Measurements from ENCODE around the gene CKLF. TPM values are rescaled to one million over a fixed set of nuclear protein-coding genes. Genes with fewer than 3 reads are reported as not detected.

CKLF gene
- total RNA-seq, 1 donor from 2014 or later = 36.3 TPM

GRCh38 chr16:66508914-66509496 lies 43.4 kb upstream of the CKLF start:
- H3K36me3 Mint-ChIP-seq = peaks cover 9% of the 10 kb centered on the region
- no peaks in the 10 kb centered on the region for H3K9me3 Mint-ChIP-seq
- no peak for DNase-seq (ENCODE audit: extremely low spot score, unreplicated experiment)
- H3K27me3 Mint-ChIP-seq = no peaks in the 10 kb centered on the region
- H3K4me3 Mint-ChIP-seq = no peak overlapping the region
- peaks cover 14% of the 10 kb centered on the region for H3K4me1 Mint-ChIP-seq (ENCODE audit: unreplicated experiment)
- no peak for TF ChIP-seq CTCF (conservative IDR thresholded peaks at IDR 0.05)
- peak overlapping the region; percentile 91 for H3K27ac Mint-ChIP-seq

- H3K36me3 Mint-ChIP-seq = peaks cover 10% of the 10 kb centered on the region
- no peaks in the 10 kb centered on the region for H3K27me3 Mint-ChIP-seq
- TF ChIP-seq CTCF (conservative IDR thresholded peaks at IDR 0.05) = no peak
- H3K4me3 Mint-ChIP-seq = no peak overlapping the region
- no peak overlapping the region for H3K27ac Mint-ChIP-seq
- H3K4me1 Mint-ChIP-seq (ENCODE audit: unreplicated experiment) = peaks cover 14% of the 10 kb centered on the region
- no peaks in the 10 kb centered on the region for H3K9me3 Mint-ChIP-seq
- no peak for DNase-seq (ENCODE audit: extremely low spot score, unreplicated experiment)
These were observed 42.8 kb upstream of the CKLF start for GRCh38 chr16:66509576-66509975.

- H3K9me3 Mint-ChIP-seq = no peaks in the 10 kb centered on the region
- peaks cover 16% of the 10 kb centered on the region for H3K36me3 Mint-ChIP-seq
- H3K27ac Mint-ChIP-seq = peak overlapping the region; percentile 56
- no peak for TF ChIP-seq CTCF (conservative IDR thresholded peaks at IDR 0.05)
- no peaks in the 10 kb centered on the region for H3K27me3 Mint-ChIP-seq
- no peak overlapping the region for H3K4me3 Mint-ChIP-seq
- no peak for DNase-seq (ENCODE audit: extremely low spot score, unreplicated experiment)
- H3K4me1 Mint-ChIP-seq (ENCODE audit: unreplicated experiment) = peaks cover 14% of the 10 kb centered on the region
These were observed 42.1 kb upstream of the CKLF start for GRCh38 chr16:66510298-66510697.

GRCh38 chr16:66510711-66511601 lies 41.4 kb upstream of the CKLF start:
- Mint-ChIP-seq H3K27ac (peak overlapping the region; percentile 56), H3K4me3 (peak overlapping the region; percentile 14), H3K27me3 (no peaks in the 10 kb centered on the region), H3K9me3 (no peaks in the 10 kb centered on the region), H3K4me1 (ENCODE audit: unreplicated experiment) (peaks cover 14% of the 10 kb centered on the region), H3K36me3 (peaks cover 17% of the 10 kb centered on the region)
- DNase-seq (ENCODE audit: extremely low spot score, unreplicated experiment) = no peak
- no peak for TF ChIP-seq CTCF (conservative IDR thresholded peaks at IDR 0.05)

GRCh38 chr16:66511602-66512271 lies 40.6 kb upstream of the CKLF start:
- Mint-ChIP-seq H3K27me3 (no peaks in the 10 kb centered on the region), H3K36me3 (peaks cover 21% of the 10 kb centered on the region), H3K4me1 (ENCODE audit: unreplicated experiment) (peaks cover 20% of the 10 kb centered on the region), H3K27ac (peak overlapping the region; percentile 55), H3K4me3 (peak overlapping the region; percentile 50), H3K9me3 (no peaks in the 10 kb centered on the region)
- no peak for TF ChIP-seq CTCF (conservative IDR thresholded peaks at IDR 0.05)
- no peak for DNase-seq (ENCODE audit: extremely low spot score, unreplicated experiment)

All from type B pancreatic cell (in vitro differentiated cells).